Lower leg skin (tissue), 3 donors: ENCODE data around the gene IL10RB.

Experiments
- POLR2A ChIP-seq, 2 donors: fragments of 450-650 bp; IDR thresholded peaks; one replicate each; pipeline ENCODE4 v1.6.1; 2016 to 2017; ENCODE audit warnings: antibody characterized with exemption in 2 of 2, mild to moderate bottlenecking in 1 of 2, moderate library complexity in 1 of 2
- TF ChIP-seq, protein P1 (sequence below), 3 donors: fragments of 450-650 bp; IDR thresholded peaks; one replicate each; pipeline ENCODE4 v1.5.1; 2016; ENCODE audit warnings: antibody characterized with exemption in 3 of 3, mild to moderate bottlenecking in 3 of 3, moderate library complexity in 2 of 3

GRCh38 chr21:33230545-33231324 lies 35.4 kb upstream of the IL10RB start:
- TF ChIP-seq, protein P1, sequence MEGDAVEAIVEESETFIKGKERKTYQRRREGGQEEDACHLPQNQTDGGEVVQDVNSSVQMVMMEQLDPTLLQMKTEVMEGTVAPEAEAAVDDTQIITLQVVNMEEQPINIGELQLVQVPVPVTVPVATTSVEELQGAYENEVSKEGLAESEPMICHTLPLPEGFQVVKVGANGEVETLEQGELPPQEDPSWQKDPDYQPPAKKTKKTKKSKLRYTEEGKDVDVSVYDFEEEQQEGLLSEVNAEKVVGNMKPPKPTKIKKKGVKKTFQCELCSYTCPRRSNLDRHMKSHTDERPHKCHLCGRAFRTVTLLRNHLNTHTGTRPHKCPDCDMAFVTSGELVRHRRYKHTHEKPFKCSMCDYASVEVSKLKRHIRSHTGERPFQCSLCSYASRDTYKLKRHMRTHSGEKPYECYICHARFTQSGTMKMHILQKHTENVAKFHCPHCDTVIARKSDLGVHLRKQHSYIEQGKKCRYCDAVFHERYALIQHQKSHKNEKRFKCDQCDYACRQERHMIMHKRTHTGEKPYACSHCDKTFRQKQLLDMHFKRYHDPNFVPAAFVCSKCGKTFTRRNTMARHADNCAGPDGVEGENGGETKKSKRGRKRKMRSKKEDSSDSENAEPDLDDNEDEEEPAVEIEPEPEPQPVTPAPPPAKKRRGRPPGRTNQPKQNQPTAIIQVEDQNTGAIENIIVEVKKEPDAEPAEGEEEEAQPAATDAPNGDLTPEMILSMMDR (IDR thresholded peaks at IDR 0.05) = no peak
- TF ChIP-seq POLR2A (IDR thresholded peaks at IDR 0.05) = no peak
